H1 (cell line): ENCODE data around the gene VASP. TPM values are rescaled to one million over a fixed set of nuclear protein-coding genes. Genes with fewer than 3 reads are reported as not detected.

Experiments used
- ASH2L ChIP-seq: fragments of 200-600, 300-600 bp; sonication (generic); IDR thresholded peaks from one replicate; pipeline ENCODE4 v1.7.1; 2017; ENCODE audit warnings: low read length
- ATF2 ChIP-seq: IDR thresholded peaks from 2 replicates; pipeline ENCODE4 v1.6.1; 2012; ENCODE audit warnings: low read length, inconsistent platforms
- ATF3 ChIP-seq: IDR thresholded peaks from 2 replicates; pipeline ENCODE4 v1.6.1; 2011; ENCODE audit warnings: low read depth, mild to moderate bottlenecking, low read length; ENCODE audit not compliant: insufficient read depth
- BACH1 ChIP-seq: IDR thresholded peaks from 2 replicates; pipeline ENCODE4 v1.6.1; 2012; ENCODE audit warnings: low read length, improper control_type of control experiment
- CBX8 ChIP-seq: fragments of 300-800, 300-1000 bp; sonication (generic); IDR thresholded peaks from 2 replicates; pipeline ENCODE4 v1.7.1; 2016; ENCODE audit warnings: low read depth, low read length, borderline replicate concordance
- E2F6 ChIP-seq: IDR thresholded peaks from 2 replicates; pipeline ENCODE4 v1.6.1; 2012; ENCODE audit warnings: inconsistent platforms
- EGR1 ChIP-seq: IDR thresholded peaks from 2 replicates; pipeline ENCODE4 v1.6.1; 2011; ENCODE audit warnings: low read depth, low read length, borderline replicate concordance
- GABPA ChIP-seq: IDR thresholded peaks from 2 replicates; pipeline ENCODE4 v1.6.1; 2011; ENCODE audit warnings: mild to moderate bottlenecking, low read length, moderate library complexity, borderline replicate concordance; ENCODE audit not compliant: insufficient read depth
- GTF2F1 ChIP-seq: IDR thresholded peaks from 2 replicates; pipeline ENCODE4 v1.6.1; 2012; ENCODE audit warnings: low read depth, low read length, improper control_type of control experiment, borderline replicate concordance
- HDAC2 ChIP-seq, 2 experiments: fragments of 300-600 bp in 1 of 2; sonication (generic) in 1 of 2; IDR thresholded peaks; 2 replicates each; pipeline ENCODE4 v1.6.1; 2011 to 2012; ENCODE audit warnings: low read depth in 2 of 2, low read length in 2 of 2, mild to moderate bottlenecking in 2 of 2, moderate library complexity in 2 of 2, borderline replicate concordance in 1 of 2, inconsistent platforms in 1 of 2
- KDM5A ChIP-seq: fragments of 200-600 bp; IDR thresholded peaks from 2 replicates; pipeline ENCODE4 v1.7.1; 2012; ENCODE audit warnings: mild to moderate bottlenecking, low read length, inconsistent platforms, mixed read lengths
- MAX ChIP-seq: IDR thresholded peaks from 2 replicates; pipeline ENCODE4 v1.6.1; 2012; ENCODE audit warnings: inconsistent platforms
- NRF1 ChIP-seq: IDR thresholded peaks from 2 replicates; pipeline ENCODE4 v1.6.1; 2011; ENCODE audit warnings: mild to moderate bottlenecking, low read depth, low read length, improper control_type of control experiment
- POLR2AphosphoS5 ChIP-seq: IDR thresholded peaks from 2 replicates; pipeline ENCODE4 v1.6.1; 2011; ENCODE audit warnings: low read depth, low read length
- RAD21 ChIP-seq, 2 experiments: IDR thresholded peaks in 1 of 2; conservative IDR thresholded peaks in 1 of 2; 2 replicates each; pipeline ENCODE4 v1.6.1; 2011; ENCODE audit warnings: low read depth in 2 of 2, low read length in 2 of 2, improper control_type of control experiment in 1 of 2, inconsistent platforms in 1 of 2, mild to moderate bottlenecking in 1 of 2, moderate library complexity in 1 of 2
- RXRA ChIP-seq: IDR thresholded peaks from 2 replicates; pipeline ENCODE4 v1.6.1; 2011; ENCODE audit warnings: low read depth, mild to moderate bottlenecking, low read length, moderate library complexity; ENCODE audit not compliant: insufficient read depth
- SIRT6 ChIP-seq: IDR thresholded peaks from one replicate; pipeline ENCODE4 v1.7.1; 2012; ENCODE audit warnings: low read length, inconsistent platforms
- TAF1 ChIP-seq: IDR thresholded peaks from 2 replicates; pipeline ENCODE4 v1.6.1; 2011; ENCODE audit warnings: mild to moderate bottlenecking, low read depth, low read length
- TEAD4 ChIP-seq: IDR thresholded peaks from 2 replicates; pipeline ENCODE4 v1.6.1; 2012; ENCODE audit warnings: low read depth, low read length, inconsistent platforms, mixed read lengths
- YY1 ChIP-seq: IDR thresholded peaks from 2 replicates; pipeline ENCODE4 v1.6.1; 2011; ENCODE audit warnings: low read depth, mild to moderate bottlenecking, low read length
- ZNF274 ChIP-seq: IDR thresholded peaks from 2 replicates; pipeline ENCODE4 v1.7.0; 2012; ENCODE audit warnings: low read length, borderline replicate concordance; ENCODE audit errors: extremely low read depth
- polyA plus RNA-seq, 7 experiments: library from polyadenylated mRNA; depleted of rRNA in 3 of 7; stranded (reverse) in 5 of 7; unstranded in 2 of 7; fragments of >200 nt in 5 of 7; fragments of 200-250 nt in 2 of 7; gene quantifications; 1 replicate in 5 of 7; 2 replicates in 1 of 7; 4 replicates in 1 of 7; pipeline versions ENCODE4 v1.2.1 to v1.2.3, GENCODE V29; 2011 to 2013; ENCODE audit warnings: missing spikeins in 2 of 7, mixed read lengths in 2 of 7
- total RNA-seq: library from RNA; stranded (reverse); fragmentation: NEBNext Ultra II Directional; extraction: Animal tissue kit (Norgen Biotek cat#: 25700); gene quantifications from 2 replicates; pipeline ENCODE4 v1.2.1, GENCODE V29; 2021

The VASP gene
- total and polyA plus RNA-seq, 2 of the 8 experiments (the other 6 are each of a cell fraction or from before 2014, with no cell fraction given), result 89.7 to 135 TPM

GRCh38 chr19:45469132-45469944 is 37.9 kb upstream of the VASP start (continued):
- TF ChIP-seq TEAD4 (peak; percentile 67; the same call in 1 of the 2 replicates), MAX (peak; percentile 46; the same call in 1 of the 2 replicates), ASH2L (peak; percentile 68), RAD21 (IDR thresholded peaks at IDR 0.05 in 1 of 2, conservative IDR thresholded peaks at IDR 0.05 in 1 of 2; ENCODE audit: low read depth in 2 of 2, low read length in 2 of 2) (no peak), GTF2F1 (no peak), TAF1 (peak; percentile 58; the same call in 1 of the 2 replicates), BACH1 (peak; percentile 75), NRF1 (no peak), RXRA (no peak), SIRT6 (no peak), GABPA (no peak), ZNF274 (no peak), KDM5A (no peak), ATF2 (no peak), ATF3 (no peak), HDAC2 (IDR thresholded peaks at IDR 0.05; ENCODE audit: borderline replicate concordance in 1 of 2, low read depth in 2 of 2, low read length in 2 of 2) (no peak; a peak in 2 of 4 replicates), POLR2AphosphoS5 (peak; percentile 65), YY1 (no peak), CBX8 (no peak), EGR1 (no peak; the same call in 1 of the 2 replicates), E2F6 (no peak)
